Astrocyte of the spinal cord (primary cell): Measurements from ENCODE around the gene RGSL1.

Experiments used
- DNase-seq: peaks from one replicate; pipeline ENCODE4 v3.0.0; 2011; ENCODE audit warnings: low read depth, low spot score
- H3K4me3 ChIP-seq: 2 replicates; pipeline ENCODE4 v1.5.1; 2011; ENCODE audit warnings: low read depth, mild to moderate bottlenecking, low read length, moderate library complexity
- in situ Hi-C: cut with HindIII; loops from 2 replicates; pipeline ENCODE4 v1.10.0; 2017; ENCODE audit warnings: low sequenced_read_pairs
- TF ChIP-seq, protein P1 (sequence below): IDR thresholded peaks from 2 replicates; pipeline ENCODE4 v1.5.1; 2012; ENCODE audit warnings: low read depth, mild to moderate bottlenecking, low read length, inconsistent platforms

RGSL1 gene

DNA sequence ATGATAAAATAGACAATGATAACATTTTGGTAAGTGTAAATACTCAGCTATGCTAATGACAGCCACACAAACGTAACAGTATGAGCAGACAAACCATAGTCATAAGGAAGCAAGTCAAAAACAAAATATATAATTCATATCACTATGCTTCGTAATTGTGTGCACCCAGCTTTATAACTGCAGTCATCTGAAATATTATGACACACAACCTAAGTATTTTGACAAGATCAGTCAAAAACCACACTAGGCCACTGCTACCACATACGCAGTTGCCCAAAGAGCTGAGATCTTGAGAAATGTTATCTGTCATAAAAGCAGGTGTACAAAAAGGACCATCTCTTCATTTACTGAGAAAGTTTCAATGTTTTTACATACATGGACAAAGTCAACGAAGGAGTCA lies 113.1 kb downstream of the RGSL1 start:
- DNase-seq, result no peak
- TF ChIP-seq, protein P1, sequence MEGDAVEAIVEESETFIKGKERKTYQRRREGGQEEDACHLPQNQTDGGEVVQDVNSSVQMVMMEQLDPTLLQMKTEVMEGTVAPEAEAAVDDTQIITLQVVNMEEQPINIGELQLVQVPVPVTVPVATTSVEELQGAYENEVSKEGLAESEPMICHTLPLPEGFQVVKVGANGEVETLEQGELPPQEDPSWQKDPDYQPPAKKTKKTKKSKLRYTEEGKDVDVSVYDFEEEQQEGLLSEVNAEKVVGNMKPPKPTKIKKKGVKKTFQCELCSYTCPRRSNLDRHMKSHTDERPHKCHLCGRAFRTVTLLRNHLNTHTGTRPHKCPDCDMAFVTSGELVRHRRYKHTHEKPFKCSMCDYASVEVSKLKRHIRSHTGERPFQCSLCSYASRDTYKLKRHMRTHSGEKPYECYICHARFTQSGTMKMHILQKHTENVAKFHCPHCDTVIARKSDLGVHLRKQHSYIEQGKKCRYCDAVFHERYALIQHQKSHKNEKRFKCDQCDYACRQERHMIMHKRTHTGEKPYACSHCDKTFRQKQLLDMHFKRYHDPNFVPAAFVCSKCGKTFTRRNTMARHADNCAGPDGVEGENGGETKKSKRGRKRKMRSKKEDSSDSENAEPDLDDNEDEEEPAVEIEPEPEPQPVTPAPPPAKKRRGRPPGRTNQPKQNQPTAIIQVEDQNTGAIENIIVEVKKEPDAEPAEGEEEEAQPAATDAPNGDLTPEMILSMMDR, result no peak
- in situ Hi-C loops, result no loop called here
- no peak overlapping the region for H3K4me3 ChIP-seq

- TF ChIP-seq, protein P1, result no peak
- no peak overlapping the region for H3K4me3 ChIP-seq
- in situ Hi-C loops, result no loop called here
- DNase-seq, result no peak
These were observed 114.6 kb downstream of the RGSL1 start for GRCh38 chr1:182564406-182565004.

GRCh38 chr1:182565537-182565936 lies 115.6 kb downstream of the RGSL1 start:
- TF ChIP-seq, protein P1, result no peak
- in situ Hi-C loops, result no loop called here
- no peak for DNase-seq
- no peak overlapping the region for H3K4me3 ChIP-seq

- TF ChIP-seq, protein P1, result no peak
- DNase-seq, result no peak
- in situ Hi-C loops, result no loop called here
- no peak overlapping the region for H3K4me3 ChIP-seq
These were observed 117.7 kb downstream of the RGSL1 start for GRCh38 chr1:182567629-182568028.

DNA sequence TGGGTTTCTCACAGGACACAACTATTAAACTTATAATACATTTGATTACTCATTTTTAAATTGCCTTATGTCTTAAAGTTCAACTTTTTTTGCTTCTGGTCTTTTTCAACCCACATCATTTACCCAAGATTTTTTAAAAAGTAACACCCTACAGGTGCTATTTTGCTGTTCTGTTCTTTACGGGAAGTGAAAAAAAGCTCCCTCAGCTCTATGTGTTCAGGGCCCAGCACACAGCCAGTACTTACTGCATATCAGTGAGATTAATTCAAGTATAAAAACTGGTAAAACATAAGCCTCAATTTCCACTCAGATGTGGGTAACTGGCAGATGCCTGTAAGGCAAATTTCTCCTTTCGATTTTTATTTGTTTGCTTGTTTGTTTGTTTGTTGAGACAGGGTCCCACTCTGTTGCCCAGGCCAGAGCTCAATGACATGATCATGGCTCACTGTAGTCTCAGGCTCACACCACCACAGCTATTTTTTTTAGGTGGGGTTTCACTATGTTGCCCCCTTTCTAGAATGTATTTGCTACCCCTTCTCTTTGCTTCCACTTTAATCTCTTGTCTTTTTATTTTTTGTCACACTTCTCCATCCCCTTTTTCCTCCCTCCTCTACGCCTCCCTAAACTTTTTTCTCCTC lies 118.8 kb downstream of the RGSL1 start:
- no peak for DNase-seq
- TF ChIP-seq, protein P1, result no peak
- H3K4me3 ChIP-seq, result no peak overlapping the region
- in situ Hi-C loops, result no loop called here

DNA sequence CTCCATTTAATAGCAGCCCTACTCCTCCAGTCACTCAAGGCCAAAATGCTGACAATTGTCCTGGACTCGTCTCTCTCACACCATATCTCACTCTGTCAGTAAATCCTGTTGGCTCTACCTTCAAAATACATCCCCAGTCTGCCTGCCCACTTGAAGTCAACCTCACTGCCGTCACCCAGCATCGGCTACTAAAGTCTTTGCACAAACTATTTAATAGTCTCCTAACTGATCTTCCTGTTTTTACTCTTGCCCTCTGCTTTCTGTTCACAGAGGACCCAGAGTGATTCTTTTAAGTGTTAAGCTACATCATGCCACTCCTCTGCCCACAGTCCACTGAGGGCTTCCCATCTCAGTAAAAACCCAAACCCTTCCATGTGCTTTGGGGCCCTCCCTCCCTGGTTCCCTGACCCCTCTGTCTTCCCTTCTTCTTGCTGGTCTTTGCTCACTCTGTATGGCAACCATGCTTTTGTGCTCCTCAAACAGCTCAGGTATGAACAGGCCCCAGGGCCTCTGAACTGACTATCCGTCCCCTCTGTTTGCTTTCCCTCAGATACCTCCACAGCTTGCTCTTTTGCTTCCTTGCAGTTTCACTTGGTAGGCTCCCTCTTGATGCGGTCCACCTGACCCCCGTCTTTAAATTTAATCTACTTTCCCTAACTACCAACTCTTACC lies 120.1 kb downstream of the RGSL1 start:
- TF ChIP-seq, protein P1, result no peak
- in situ Hi-C loops, result no loop called here
- H3K4me3 ChIP-seq, result no peak overlapping the region
- DNase-seq, result no peak
